ENCODE measurements around the gene UQCRHL. TPM values are rescaled to one million over a fixed set of nuclear protein-coding genes. Genes with fewer than 3 reads are reported as not detected.

UQCRHL gene
- total and polyA plus RNA-seq, 2 of the 4 experiments (the other 2 are of a cell fraction) = 1.4 to 2.4 TPM

DNA sequence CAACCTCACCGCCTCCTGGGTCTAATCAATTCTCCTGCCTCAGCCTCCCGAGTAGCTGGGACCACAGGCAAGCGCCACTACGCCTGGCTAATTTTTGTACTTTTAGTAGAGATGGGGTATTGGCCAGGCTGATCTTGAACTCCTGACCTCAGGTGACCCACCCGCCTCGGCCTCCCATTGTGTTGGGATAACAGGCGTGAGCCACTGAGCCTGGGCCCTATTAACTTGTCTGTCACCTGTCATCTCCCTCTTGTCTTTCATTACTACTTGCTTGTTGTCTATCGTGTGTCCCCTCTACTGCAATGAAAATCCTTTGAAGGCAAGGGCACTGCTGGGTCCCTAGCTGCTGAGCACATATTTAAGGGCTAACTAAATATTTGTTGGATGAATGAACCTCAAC, 3.4 kb downstream of the UQCRHL start:
- H4K8ac ChIP-seq (ENCODE audit: low read depth in 2 of 2, low read length in 2 of 2) = no peak overlapping the region
- no TSS peak for BruUV-seq (replicated peaks)
- H2AK5ac ChIP-seq (ENCODE audit: low read depth, low read length) = no peak overlapping the region; the same call in 1 of the 2 replicates
- H3K4me1 ChIP-seq (ENCODE audit: control insufficient read depth, insufficient read depth, low read length) = peaks cover 25% of the 10 kb centered on the region
- H3K18ac ChIP-seq (ENCODE audit: low read depth, low read length) = no peak overlapping the region
- TF ChIP-seq RCOR1 (IDR thresholded peaks at IDR 0.05; ENCODE audit: insufficient replicate concordance, low read length) (no peak), RAD21 (IDR thresholded peaks at IDR 0.05; ENCODE audit: low read length) (no peak), BHLHE40 (IDR thresholded peaks at IDR 0.05; ENCODE audit: low read depth, low read length) (no peak), NFE2L2 (IDR thresholded peaks at IDR 0.05; ENCODE audit: low read depth, low read length) (no peak), MAFK (IDR thresholded peaks at IDR 0.05; ENCODE audit: low read depth, low read length) (no peak), FOS (IDR thresholded peaks at IDR 0.05; ENCODE audit: low read depth, low read length) (no peak), RFX5 (IDR thresholded peaks at IDR 0.05; ENCODE audit: low read depth, low read length) (no peak), CEBPB (IDR thresholded peaks at IDR 0.05; ENCODE audit: low read depth, low read length) (no peak), CHD1 (IDR thresholded peaks at IDR 0.05; ENCODE audit: low read depth, low read length) (no peak)
- TF ChIP-seq, protein P1, sequence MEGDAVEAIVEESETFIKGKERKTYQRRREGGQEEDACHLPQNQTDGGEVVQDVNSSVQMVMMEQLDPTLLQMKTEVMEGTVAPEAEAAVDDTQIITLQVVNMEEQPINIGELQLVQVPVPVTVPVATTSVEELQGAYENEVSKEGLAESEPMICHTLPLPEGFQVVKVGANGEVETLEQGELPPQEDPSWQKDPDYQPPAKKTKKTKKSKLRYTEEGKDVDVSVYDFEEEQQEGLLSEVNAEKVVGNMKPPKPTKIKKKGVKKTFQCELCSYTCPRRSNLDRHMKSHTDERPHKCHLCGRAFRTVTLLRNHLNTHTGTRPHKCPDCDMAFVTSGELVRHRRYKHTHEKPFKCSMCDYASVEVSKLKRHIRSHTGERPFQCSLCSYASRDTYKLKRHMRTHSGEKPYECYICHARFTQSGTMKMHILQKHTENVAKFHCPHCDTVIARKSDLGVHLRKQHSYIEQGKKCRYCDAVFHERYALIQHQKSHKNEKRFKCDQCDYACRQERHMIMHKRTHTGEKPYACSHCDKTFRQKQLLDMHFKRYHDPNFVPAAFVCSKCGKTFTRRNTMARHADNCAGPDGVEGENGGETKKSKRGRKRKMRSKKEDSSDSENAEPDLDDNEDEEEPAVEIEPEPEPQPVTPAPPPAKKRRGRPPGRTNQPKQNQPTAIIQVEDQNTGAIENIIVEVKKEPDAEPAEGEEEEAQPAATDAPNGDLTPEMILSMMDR (conservative IDR thresholded peaks at IDR 0.05; ENCODE audit: low read depth, low read length) = no peak
- TF ChIP-seq, protein P2, sequence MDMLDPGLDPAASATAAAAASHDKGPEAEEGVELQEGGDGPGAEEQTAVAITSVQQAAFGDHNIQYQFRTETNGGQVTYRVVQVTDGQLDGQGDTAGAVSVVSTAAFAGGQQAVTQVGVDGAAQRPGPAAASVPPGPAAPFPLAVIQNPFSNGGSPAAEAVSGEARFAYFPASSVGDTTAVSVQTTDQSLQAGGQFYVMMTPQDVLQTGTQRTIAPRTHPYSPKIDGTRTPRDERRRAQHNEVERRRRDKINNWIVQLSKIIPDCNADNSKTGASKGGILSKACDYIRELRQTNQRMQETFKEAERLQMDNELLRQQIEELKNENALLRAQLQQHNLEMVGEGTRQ (IDR thresholded peaks at IDR 0.05; ENCODE audit: low read depth, low read length) = no peak
- TF ChIP-seq, protein P3, sequence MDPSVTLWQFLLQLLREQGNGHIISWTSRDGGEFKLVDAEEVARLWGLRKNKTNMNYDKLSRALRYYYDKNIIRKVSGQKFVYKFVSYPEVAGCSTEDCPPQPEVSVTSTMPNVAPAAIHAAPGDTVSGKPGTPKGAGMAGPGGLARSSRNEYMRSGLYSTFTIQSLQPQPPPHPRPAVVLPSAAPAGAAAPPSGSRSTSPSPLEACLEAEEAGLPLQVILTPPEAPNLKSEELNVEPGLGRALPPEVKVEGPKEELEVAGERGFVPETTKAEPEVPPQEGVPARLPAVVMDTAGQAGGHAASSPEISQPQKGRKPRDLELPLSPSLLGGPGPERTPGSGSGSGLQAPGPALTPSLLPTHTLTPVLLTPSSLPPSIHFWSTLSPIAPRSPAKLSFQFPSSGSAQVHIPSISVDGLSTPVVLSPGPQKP (IDR thresholded peaks at IDR 0.05; ENCODE audit: borderline replicate concordance, low read depth, low read length) = no peak
- in situ Hi-C loops (cut with MboI; ENCODE audit: low sequenced_read_pairs) = no loop called here
- peaks cover 0 to 3% of the 10 kb centered on the region in 2 experiments; a peak in 1 of 4 replicates for H3K79me1 ChIP-seq (ENCODE audit: low read depth in 1 of 2, low read length in 2 of 2)
- no peaks in the 10 kb centered on the region for H4K20me1 ChIP-seq (ENCODE audit: insufficient read depth, low read length)
- H2AFZ ChIP-seq (replicated peaks; ENCODE audit: low read length, poor library complexity) = no peak overlapping the region
- H3K23ac ChIP-seq (ENCODE audit: low read depth, low read length) = no peak overlapping the region
- H3K9me1 ChIP-seq (ENCODE audit: insufficient read depth, low read length) = peaks cover 17% of the 10 kb centered on the region
- H3K27ac ChIP-seq (ENCODE audit: insufficient read depth, low read length) = no peak overlapping the region
- no peak overlapping the region for H3K56ac ChIP-seq (ENCODE audit: extremely low read depth, insufficient read depth, low read length)
- no peak overlapping the region for H2BK20ac ChIP-seq (ENCODE audit: low read depth, low read length)
- H3K27me3 ChIP-seq (ENCODE audit: control insufficient read depth, insufficient read depth, low read length) = no peaks in the 10 kb centered on the region
- intact Hi-C loops (cut with micrococcal nuclease) = no loop called here
- no peak overlapping the region for H3K9ac ChIP-seq (ENCODE audit: low read depth, low read length)
- CTCF ChIA-PET = interaction anchor here (0.6 kb wide), 1 partner anchor 84 kb away, joined by 3 read pairs; no protein-coding TSS in a partner anchor
- H3K36me3 ChIP-seq (ENCODE audit: control insufficient read depth, insufficient read depth, low read length) = no peaks in the 10 kb centered on the region
- ATAC-seq (ENCODE audit: low read depth) (no peak), DNase-seq (no peak)
- WGBS, 2 experiments (ENCODE audit: extremely low coverage in 2 of 2, insufficient read length in 1 of 2) = 80% methylated on average over 1 of the region's 8 CpGs; no CpG with 5 or more reads in 1 of the 2 experiments
- no peak overlapping the region for H3K4ac ChIP-seq (ENCODE audit: low read depth, low read length)
- H2BK120ac ChIP-seq (ENCODE audit: low read depth, low read length) = no peak overlapping the region
- no peak overlapping the region for H4K5ac ChIP-seq (ENCODE audit: low read depth, low read length)
- H3K14ac ChIP-seq (replicated peaks; ENCODE audit: low read depth, low read length) = no peak overlapping the region
- no peak overlapping the region for H3K4me3 ChIP-seq (ENCODE audit: insufficient read depth, low read depth, low read length)
- POLR2A ChIA-PET (ENCODE audit: unreplicated experiment) = no interaction called here
- dilution Hi-C loops (cut with HindIII; ENCODE audit: low sequenced_read_pairs, unreplicated experiment) = no loop called here
- no peak overlapping the region for H4K91ac ChIP-seq (ENCODE audit: insufficient read depth, low read depth, low read length)
- H2BK15ac ChIP-seq (ENCODE audit: low read depth, low read length) = no peak overlapping the region
- no peak overlapping the region for H3K4me2 ChIP-seq (ENCODE audit: low read depth, low read length)
- H3K9me3 ChIP-seq (ENCODE audit: control insufficient read depth, insufficient read depth, low read length) = no peaks in the 10 kb centered on the region
- H2BK5ac ChIP-seq (ENCODE audit: low read depth, low read length, poor library complexity, severe bottlenecking) = no peak overlapping the region
- H2AK9ac ChIP-seq (replicated peaks; ENCODE audit: low read depth, low read length, poor library complexity) = no peak overlapping the region

All from IMR-90 (cell line).